Right lobe of liver (tissue), 4 donors: ENCODE measurements around the gene MAPKAPK2.

Source experiments
- POLR2A ChIP-seq: fragments of 450-650 bp; IDR thresholded peaks from one replicate; pipeline ENCODE4 v1.6.1; 2017; ENCODE audit warnings: antibody characterized with exemption, mild to moderate bottlenecking
- TF ChIP-seq, protein P1 (sequence below), 4 donors: fragments of 200-600 bp in 3 of 4; fragments of 450-650 bp in 1 of 4; IDR thresholded peaks; one replicate each; pipeline versions ENCODE4 v1.5.1 to v1.8.0; 2016 to 2022; ENCODE audit warnings: antibody characterized with exemption in 4 of 4, mild to moderate bottlenecking in 2 of 4
- donor health status: DM: no; HTN: no; CAD: no.
- donor health status: DM: no; HTN: no; CAD: no.
- donor health status: DM: no; HTN: yes; CAD: no.

DNA sequence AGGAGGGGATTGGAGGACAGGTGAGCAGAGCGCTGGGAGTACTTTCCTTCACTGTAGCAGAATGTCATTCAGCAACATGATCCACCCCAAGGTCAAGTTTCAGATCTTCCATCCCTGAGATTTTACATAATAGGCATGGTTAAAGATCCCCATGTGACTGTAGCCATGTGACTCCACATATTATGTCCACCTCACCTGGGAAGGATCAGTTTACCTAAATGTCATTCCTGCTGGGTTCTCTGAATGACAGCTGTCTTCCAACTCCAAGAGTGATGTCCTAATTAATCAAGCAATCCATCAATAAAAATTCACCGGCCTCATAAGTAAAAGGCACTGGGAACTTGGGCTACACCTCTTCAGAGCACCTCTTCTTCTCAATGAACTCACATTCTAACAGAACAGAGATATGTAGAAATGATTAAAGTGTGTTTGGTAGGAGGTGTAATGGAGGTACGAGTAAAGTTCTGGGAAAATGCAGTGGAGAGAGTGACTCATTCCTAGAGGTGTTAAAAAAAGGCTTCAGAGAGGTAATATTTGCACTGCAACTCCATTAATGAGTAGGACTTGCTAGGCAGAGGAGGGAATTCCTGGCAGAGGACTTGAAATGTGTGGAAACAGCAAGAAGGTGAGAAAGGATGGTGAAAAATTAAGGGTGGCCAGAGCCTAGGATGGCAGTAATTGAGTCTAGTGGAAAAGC is 22.2 kb upstream of the MAPKAPK2 start:
- TF ChIP-seq, protein P1, sequence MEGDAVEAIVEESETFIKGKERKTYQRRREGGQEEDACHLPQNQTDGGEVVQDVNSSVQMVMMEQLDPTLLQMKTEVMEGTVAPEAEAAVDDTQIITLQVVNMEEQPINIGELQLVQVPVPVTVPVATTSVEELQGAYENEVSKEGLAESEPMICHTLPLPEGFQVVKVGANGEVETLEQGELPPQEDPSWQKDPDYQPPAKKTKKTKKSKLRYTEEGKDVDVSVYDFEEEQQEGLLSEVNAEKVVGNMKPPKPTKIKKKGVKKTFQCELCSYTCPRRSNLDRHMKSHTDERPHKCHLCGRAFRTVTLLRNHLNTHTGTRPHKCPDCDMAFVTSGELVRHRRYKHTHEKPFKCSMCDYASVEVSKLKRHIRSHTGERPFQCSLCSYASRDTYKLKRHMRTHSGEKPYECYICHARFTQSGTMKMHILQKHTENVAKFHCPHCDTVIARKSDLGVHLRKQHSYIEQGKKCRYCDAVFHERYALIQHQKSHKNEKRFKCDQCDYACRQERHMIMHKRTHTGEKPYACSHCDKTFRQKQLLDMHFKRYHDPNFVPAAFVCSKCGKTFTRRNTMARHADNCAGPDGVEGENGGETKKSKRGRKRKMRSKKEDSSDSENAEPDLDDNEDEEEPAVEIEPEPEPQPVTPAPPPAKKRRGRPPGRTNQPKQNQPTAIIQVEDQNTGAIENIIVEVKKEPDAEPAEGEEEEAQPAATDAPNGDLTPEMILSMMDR (IDR thresholded peaks at IDR 0.05): no peak
- TF ChIP-seq POLR2A: no peak
